MV-4-11 (cell line): ENCODE measurements around the gene ADARB2.
"Not testable (repeated sequence)": the region's sequence is repeated elsewhere in the genome, so short reads cannot be mapped to it uniquely, and the experiment has no call there.

Experiments
- DNase-seq: peaks from one replicate; lab custom pipeline; 2025; lab: John Stamatoyannopoulos, UW

Gene ADARB2

DNA sequence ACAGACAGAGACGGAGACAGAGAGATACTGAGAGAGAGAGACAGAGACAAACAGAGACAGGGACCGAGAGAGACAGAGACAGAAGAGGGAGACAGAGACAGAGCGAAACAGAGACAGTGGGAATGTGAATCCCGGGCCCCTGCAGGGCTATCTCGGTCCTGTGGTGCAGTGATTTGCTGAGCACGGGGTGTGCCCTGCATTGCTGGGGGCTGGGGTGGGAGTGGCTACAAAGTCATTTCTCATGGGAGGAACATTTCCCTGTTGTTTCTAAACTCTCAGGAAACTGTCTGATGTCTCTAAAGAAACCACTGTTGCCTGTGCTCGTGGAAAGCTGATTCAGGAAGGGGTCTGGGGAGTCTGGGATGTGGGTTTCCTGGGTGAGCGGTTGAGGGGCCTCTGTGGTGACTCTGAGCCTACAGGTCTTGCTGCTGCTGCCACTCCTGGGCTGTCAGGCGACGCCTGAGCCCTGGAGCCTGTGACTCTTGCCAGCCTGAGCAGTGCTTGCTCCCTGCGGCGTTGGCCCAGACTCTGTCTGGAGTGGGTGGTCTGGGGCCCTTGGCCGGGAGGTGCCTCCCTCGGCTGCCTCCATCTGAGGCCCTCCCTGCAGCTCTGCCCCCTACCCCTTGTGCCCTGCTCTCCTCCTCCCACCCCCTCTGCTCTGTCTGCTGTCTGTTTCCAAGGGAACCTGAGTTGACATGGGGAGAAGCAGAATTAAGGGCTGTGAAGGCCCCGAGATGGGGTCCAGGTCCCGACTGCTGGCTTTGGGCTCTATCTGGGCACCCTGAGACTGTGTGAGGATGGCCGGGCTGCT lies 389.2 kb downstream of the ADARB2 start:
- DNase-seq = no peak

DNA sequence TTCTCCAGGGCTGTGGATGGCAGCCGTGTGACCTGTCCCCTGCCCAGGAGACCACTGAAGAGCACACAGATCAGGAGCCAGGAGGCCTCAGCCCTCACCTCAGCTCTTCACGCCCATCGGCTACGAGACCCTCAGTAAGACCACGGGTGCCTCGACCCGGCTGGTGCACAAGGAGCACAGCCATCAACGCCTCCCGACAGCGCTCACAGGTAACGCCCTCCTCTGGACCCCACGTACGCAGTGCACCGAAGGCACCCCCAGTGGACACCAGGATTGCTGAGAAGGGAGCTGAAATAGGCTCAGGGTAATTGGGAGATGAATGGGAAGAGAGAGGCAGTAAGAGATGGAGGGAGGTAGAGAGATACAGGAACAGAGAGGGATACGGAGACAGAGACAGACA lies 389.8 kb downstream of the ADARB2 start:
- no peak for DNase-seq

DNA sequence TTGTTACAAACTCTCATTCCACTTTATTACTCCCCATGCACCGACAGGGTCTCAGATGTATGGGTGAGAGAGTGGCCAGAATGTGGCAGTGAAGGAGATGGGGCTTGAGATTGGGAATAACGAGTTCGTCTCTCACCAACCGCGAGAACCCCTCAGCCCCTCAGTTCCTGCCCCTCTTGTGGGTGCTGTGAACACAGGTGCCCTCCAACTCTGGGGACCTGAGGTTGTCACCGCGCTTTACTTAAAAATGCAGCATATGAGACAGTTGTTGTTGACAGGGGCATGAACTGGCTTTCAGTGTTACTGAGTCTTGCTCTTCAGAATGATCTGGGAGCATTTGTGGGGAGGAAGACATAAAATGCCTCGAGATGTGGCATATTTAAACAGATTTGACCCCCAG lies 391.1 kb downstream of the ADARB2 start:
- no peak for DNase-seq

DNA sequence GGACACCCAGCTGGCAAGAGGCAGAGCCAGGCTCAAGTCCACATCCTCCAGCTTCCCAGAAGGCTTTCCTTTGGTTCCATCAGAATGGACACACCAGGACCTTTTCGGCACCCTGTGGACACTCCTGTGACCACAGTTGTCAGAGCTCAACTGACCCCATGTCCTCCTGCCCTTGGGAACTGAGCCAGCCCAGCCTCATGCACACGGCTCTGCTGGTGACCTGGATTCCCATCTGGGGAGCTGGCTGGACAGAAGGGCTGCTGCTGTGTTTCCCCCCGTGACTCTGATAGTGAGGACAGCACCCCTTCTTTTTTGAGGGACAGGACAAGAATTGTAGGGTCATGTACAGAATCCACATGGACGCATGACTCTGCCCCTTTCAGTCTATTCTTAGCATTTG lies 392.0 kb downstream of the ADARB2 start:
- DNase-seq = no peak

DNA sequence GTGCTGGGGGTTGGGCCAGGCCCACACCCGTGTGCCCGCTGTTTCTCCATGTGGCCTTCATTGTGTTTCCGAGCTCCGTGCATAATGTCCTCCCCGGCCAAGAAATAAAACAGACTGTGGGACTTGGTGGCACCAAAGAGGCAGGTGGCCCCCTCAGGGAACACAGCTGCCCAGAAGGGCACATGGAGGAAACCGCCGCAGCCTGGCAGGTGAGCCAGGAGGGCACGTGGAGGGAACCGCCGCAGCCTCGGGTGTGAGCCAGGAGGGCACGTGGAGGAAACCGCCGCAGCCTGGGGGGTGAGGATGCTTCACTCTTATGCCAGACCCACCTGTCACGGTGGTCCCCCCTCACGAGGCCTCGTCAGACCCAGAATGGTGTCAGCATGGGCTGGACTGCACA lies 392.5 kb downstream of the ADARB2 start:
- no peak for DNase-seq

DNA sequence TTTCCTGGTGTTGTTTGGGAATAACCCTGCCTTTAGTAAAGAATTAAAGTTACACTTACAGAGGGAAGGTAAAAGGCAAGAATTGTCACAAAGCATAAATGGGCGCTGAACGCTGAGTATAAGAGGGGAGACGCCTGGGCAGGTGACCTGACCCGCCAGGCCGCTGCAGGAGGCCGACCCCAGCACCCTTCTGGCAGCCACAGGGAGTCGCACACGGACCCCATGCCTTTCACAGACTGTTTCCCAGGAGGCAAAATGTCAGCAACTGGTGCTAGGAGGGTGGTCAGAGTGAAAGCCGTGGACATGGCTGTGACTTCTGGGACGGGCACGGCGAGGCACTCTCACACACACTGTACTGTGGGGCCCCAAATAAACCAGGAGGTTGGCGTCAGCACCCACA lies 392.9 kb downstream of the ADARB2 start:
- DNase-seq = no peak

DNA sequence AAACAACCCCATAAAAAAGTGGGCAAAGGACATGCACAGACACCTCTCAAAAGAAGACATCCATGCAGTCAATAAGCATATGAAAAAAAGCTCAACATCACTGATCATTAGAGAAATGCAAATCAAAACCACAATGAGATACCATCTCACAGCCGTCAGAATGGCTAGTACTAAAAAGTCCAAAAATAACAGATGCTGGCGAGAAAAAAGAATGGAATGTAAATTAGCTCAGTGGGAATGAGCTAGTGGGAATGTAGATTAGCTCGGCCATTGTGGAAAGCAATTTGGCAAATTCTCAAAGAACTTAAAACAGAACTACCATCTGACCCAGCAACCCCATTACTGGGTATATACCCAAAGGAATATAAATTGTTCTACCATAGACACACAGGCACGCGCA lies 394.1 kb downstream of the ADARB2 start:
- no peak for DNase-seq

DNA sequence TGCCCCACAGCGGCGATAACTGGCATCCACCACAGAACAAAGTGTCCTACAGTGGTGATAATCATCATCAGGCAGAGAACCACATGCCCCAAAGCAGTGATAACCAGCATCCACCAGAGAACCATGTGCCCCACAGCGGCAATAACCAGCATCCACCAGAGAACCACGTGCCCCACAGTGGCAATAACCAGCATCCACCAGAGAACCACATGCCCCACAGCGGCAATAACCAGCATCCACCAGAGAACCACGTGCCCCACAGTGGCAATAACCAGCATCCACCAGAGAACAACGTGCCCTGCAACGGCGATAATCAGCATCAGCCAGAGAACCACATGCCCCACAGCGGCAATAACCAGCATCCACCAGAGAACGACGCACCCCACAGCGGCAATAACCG lies 396.3 kb downstream of the ADARB2 start:
- not testable (repeated sequence) for DNase-seq

DNA sequence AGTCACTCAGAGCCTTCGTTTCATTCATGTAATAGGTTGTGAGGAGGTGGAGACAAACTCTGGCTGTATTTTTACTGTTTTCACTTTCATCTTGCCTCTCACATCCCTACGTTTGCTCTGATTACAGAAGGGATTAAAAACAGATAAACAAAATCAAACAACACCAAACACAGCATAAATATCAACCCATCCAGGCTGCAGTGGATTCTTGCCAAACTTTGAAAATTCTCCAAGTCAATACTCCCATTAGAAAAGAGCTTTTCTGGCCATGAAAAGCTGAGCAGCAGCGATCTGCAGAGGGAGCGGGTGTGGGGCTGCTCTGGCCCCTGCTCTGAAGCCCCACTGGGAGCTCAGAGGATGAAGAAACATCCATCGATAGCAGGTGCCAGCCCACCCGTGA lies 397.9 kb downstream of the ADARB2 start:
- no peak for DNase-seq

DNA sequence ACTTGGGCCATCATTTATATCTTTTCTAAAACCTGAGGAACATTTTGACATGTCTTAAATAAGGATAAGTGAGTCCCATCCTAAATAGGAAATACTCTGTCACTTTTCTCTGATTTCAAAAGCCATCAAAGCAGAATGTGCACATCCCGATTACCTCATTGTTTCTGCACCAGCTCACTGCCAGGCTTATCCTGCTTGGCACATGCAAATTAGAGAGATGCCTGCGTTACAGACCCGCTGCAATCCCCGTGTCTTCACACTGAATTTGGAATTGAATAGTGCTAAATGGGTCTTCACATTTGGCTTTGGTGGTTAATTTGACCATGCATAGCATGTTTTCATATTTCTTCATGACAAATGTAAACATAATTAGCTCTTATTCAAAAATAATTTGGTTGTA lies 401.7 kb downstream of the ADARB2 start:
- no peak for DNase-seq

DNA sequence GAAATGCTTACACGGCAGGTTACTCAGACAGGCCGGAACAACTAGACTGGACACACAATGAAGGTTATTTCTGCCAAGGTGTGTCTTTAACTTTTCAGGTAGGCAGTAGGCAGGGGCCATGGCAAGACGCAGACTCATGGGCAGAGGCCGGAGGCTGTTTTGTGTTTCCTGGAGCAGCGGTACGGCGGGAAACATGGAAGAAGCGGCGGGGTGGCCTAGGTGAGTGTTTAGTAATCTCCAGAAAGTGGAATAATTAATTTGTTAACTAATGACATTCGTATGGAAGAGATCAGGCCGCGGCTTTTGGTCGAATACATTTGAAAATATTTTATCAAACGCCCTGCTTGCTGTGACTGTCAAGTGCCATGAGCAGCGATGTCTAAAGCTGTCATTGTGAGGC lies 403.3 kb downstream of the ADARB2 start:
- DNase-seq = no peak

DNA sequence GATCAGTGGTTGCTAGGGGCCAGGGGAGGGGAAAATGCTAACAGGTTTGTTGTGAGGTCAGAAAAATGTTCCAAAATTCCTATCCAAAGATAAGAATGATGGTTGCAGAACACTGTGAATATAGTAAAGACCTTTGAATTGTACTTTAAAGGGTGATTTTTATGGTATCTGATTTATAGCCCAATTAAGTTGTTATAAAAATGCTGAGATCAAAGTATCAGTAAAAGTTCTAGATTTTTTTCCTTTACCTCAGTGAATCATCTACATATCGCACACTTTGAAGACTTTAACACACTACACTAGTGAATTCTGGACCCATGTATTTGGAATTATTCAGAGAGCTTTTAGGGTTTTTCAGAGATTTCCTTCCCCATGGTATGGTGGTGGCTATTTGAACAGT lies 405.8 kb downstream of the ADARB2 start:
- no peak for DNase-seq

DNA sequence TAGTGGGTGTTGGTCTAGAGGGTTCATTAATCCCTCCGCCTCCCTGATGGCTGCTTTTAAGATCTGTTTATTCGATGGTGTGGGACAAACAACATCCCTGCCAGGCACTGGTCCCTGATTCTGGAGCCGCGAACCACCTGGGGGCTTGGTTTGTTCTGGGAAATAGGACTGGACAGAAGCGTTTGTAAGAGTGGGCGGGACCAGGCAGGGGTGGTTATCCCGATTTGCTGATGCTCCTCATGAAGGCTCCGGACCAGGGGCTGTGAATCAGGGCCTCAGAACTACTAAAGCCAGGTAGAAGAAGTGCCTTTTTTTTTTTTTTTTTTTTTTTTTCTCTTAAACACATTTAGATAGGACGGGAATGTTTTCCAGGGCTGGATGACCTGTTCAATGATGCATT lies 407.7 kb downstream of the ADARB2 start:
- no peak for DNase-seq

DNA sequence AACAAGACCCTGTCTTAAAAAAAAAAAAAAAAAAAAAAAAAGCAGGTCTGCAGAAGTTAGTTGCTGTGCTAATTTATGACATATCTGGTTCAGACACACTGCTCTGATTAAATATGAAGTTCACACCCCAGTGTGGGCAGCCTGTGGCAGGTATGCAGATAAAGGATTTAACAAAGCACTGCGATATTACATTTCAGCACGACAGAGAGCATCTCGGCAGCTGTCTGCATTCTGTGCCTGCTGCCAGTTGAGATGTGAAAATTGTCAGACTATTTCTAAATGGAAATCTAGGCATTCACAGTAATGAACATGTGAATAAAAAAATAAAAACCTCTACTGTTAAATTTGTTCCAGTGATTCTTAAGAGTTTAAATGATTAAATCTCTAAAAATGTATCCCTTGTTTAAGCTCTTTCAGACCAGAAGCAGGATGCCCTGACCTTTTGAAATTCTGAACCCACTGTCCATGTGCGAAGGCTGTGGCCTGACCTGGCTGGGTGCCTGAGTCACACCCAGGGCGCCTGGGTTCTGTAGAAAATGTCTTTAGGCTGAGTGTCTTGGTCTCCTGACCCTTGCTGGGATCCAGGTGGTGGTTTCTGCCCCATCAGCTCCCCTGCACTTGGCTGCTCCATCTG lies 408.2 kb downstream of the ADARB2 start:
- DNase-seq = no peak

DNA sequence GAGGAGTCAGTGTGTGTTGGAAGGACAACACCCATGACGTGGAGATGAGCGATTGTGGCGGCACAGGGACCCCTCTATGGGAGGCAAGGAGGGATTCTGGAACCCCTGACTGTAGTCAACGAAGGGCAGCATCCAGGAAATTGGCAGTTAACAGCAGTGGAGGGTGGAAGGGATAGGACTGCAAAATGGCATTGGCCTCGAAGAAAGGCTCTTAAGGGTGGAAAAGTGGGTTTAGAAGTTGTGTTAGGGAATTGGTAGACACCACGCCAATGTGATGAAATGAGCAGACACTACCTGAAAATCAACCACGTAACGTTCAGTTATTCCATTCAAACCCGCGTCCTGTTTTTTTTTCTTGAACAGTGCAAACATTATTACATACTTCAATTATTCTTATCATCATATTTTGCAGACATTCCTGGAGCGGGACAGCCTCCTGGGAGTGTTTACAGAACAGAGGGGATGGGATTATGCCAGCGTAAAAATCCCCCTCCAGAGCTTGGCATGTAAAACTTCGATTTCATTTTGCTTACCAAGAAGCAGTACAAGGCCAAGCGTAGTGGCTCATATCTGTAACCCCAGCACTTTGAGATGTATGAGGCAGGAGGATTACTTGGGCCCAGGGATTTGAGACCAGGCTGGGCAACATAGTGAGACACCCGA lies 409.0 kb downstream of the ADARB2 start:
- DNase-seq = no peak

DNA sequence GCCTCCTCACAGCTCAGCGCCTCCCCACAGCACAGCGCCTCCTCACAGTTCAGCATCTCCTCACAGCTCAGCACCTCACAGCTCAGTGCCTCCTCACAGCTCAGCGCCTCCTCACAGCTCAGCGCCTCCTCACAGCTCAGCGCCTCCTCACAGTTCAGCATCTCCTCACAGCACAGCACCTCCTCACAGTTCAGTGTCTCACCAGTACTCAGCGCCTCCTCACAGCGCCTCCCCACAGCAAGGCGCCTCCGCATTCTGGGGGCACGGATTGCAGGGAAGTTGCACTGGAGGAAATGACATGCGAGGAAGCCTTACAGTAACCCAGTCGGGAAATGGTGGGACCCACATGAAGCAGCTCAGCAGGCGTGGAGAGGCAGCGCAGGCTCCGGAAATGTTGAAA lies 409.6 kb downstream of the ADARB2 start:
- no peak for DNase-seq

DNA sequence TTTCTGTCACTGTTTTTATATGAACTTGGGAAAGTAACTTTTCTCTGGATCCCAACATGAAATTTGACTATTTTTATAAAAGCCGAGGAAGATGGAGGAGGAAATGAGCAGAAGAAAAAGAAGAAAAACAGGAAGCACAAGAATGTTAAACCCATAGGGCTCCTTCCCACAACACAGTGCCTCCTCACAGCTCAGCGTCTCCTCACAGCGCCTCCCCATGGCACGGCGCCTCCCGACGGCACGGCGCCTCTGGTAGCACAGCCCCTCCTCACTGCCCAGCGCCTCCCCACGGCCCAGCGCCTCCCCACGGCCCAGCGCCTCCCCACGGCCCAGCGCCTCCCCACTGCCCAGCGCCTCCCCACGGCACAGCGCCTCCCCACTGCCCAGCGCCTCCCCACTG lies 410.8 kb downstream of the ADARB2 start:
- DNase-seq = not testable (repeated sequence)

DNA sequence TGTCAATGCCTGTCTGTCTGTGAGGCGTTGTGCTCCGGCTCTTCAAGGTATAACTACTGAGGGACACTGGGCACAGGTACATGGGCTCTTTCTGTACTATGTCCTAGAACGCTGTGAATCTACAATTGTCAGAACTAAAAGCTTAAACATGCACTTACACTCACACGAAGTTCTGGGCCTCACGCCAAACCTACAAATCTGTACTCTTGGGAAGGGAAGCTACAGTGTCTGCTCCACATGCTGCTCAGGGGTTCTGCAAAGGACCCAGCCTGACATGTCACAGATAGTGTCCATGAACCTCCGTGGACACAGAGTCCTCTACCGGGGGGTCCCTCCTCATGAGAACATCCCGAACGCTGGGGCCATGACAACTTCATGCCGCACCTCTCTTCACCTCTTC lies 412.4 kb downstream of the ADARB2 start:
- DNase-seq = no peak

DNA sequence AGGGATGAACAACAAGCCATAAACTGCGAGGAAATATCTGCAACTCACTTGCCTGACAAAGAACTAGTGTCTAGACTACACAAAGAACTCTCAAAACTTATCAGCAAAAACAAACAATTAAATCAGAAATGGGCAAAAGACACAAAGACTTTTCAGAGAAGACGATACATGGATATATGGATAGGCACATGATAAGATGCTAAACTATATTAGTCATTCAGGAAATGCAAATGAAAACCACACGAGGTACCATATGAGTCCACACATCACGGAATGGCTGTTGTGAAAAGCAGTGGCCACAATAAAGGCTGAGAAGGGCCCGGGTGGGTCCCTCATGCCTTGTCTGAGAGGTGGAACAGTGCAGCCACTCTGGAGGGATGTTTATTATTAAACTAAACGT lies 413.4 kb downstream of the ADARB2 start:
- DNase-seq = no peak

DNA sequence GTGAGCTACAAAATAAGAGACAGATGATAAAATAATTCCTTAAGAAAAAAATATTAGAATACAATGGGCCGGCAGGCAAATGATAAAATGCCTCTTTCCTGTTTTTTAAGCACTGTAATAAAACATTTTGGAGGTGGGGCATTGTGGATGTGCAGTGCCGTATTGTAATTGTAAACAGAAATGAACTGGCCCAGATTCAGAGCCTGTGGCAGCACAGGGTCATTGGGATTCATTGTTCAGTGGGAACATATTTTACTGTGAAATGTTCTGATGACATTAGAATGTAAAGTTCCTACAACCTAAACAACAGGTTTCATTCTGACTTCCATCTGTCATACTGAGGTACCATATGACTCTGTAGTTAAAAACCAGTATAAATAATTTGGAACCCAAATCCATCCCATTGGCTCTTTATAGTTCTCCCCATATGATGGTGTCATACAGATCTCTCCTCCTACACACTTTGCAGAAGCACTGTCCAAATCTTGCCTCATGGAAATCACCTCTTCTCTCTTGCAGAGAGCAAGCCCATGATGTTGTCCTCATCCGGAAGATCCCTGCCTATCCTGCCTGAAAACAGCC lies 416.5 kb downstream of the ADARB2 start:
- DNase-seq = no peak

DNA sequence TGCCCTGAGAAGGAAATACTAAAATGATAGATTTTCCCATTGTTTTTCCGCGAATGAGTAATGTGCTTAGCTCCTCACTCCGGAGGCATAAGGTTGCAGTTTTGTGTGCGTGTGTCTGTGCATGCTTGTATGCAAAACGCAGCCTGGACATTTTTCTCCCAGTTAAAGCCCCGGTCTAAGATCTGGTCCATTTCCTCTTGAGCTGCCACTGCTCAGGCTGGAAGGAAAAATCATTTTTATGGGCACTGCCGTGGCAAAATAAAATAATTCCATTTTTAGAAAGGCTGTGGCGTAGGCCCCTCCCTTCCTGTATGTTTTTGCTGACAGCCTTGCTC lies 420.5 kb downstream of the ADARB2 start:
- DNase-seq = no peak

DNA sequence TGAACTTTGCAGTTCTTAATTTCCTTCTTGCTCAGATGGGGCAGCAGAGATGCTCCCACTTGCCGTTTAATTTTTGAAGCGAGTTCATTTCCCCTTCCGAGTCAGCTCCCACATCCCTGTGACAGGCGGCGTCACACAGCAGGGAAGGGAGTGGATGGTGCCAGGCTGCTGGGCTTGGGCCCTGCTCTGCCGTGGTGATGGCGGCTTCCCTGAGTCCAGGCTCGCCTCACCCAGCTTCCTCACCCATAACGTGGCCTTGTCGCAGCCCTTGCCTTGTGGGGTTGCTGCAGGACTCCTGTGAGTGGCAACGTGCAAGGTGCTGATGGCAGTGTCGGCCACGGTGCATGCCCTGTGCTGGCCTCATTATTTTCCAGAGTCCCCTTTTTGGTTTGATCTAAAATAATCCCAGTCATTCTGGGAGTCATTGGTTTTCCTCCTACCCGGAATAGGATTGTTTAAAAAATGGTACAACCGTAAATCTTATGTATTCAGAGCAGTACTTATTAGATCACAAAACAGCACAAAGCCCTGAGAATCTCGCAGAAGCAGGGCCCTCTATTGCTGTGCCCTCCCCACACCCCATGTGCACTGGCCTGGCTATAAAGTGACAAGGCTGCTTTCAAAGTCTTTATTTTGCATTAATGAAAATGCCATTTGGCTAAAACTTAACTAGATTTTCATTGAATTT lies 421.1 kb downstream of the ADARB2 start:
- no peak for DNase-seq

DNA sequence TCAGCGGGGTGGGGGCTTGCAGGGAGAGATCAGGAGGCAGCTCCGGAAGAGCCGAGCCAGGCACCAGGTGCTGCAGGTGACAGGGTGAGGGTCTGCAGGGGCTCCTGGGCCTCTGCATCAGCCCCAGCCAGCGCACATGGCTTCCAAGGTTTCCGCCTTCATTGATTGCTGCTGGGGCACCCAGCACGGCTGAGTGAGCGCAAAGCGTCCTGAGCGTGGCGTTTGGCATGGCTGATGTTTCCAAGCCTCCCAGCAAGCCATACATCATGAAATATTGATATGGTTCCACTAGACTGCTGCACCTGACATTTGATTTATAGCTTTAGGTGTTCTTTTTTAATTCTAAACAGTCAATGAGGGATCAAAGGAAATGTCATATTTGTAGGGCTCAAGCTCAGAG lies 422.1 kb downstream of the ADARB2 start:
- DNase-seq = no peak
